GM19239 (cell line): Measurements from ENCODE around the gene ALDH3B1.

Experiments
- DNase-seq: peaks from one replicate; pipeline ENCODE4 v3.0.0; 2011; ENCODE audit warnings: low spot score; ENCODE audit not compliant: insufficient read length
- FAIRE-seq: peaks from 2 replicates; lab custom pipeline; 2011; peaks lifted over from hg19 to GRCh38; lab: Jason Lieb, UNC

The ALDH3B1 gene

DNA sequence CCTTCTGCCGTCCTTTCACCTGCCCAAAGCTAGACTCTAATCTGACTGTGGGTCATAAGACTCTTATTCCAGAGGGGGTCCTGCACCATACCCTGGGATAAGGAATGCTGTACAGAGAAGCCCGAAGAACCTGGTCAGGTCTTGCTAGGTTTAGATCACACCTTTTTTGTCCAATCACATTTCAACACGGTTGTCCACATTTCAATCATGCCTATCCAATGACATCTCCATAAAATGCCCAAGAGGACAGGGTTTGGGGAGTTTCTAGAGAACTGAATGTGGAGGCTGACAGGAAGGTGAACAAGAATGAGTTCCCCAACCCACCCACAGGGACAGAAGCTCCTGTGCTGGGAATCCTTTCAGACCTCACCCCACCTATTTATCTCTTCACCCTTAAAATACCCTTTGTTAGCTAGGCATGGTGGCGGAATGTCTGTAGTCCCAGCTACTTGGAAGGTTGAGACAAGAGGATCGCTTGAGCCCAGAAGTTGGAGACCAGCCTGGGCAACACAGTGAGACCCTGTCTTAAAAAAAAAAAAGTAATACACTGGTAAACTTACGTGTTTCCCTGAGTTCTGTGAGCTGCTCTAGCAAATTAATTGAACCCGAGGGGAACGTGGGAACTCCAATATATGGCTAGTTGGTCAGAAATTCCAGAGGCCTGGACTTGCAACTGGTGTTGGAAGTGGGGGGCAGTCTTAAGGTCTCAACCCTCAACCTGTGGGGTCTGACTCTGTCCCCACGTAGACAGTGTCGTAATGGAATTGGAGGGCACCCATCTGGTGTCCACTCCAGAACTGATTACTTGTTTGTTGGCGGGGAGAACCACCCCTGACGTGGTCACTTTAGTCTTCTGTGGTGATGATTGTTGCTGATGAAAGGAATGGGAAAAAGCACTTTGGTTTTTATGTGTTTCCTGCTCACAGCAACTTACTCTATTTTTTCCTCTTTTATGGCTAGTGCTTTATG, 46.5 kb downstream of the ALDH3B1 start:
- no peak for FAIRE-seq
- DNase-seq, result no peak

DNA sequence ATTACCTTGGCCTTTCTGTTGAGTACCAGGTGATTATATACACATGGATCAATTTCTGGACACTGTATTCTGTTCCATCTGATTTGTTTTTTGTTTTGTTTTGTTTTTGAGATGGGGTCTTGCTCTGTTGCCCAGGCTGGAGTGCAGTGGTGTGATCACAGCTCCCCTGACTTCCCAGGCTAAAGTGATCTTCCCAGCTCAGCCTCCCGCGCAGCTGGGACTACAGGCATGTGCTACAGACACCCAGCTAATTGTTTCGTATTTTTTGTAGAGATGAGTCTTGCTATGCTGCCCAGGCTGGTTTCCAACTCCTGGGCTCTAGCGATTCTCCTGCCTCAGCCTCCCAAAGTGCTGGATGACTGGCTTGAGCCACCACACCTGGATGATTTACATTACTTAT, 47.7 kb downstream of the ALDH3B1 start:
- DNase-seq, result no peak
- FAIRE-seq, result no peak

DNA sequence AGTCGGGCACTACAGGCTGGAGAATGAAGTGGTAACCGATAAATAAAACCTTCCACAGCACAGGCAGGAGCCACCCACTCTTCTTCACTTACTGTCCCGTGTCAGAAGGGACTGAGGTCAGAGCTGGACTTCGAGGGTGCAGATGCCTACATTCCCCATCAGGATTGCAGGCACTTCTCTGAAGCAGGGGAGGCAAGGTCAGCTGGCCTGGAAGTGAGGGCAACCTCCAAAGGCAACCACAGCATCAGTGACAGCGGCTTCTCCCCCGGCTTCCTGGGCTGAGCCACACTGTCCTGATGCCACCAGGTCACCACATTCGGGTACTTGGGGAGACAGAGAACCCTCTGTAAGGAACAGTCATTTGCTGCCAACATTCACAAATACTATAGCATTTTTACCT, 51.4 kb downstream of the ALDH3B1 start:
- DNase-seq (no peak), FAIRE-seq (no peak)

GRCh38 chr11:68064926-68065325, 54.8 kb downstream of the ALDH3B1 start:
- FAIRE-seq, result no peak
- DNase-seq, result no peak

DNA sequence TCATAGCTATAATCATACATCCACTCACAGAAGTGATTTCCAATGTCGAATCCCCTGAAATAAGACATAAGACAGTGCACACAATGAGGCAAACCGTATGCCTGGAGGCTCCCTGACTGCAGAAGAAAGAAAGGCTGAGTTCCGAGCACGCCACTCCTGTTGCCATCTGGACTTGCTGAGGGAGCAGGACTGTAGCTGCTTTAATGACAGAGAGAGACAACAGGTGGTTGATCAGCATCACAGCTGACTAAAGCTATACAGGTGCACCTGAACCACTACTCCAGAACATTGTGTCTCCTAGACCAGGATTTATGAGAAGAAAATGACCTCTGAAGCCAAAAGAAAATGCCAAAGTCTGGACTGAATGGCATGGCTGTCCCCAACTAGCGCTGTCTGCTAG, 55.7 kb downstream of the ALDH3B1 start:
- no peak for FAIRE-seq

DNA sequence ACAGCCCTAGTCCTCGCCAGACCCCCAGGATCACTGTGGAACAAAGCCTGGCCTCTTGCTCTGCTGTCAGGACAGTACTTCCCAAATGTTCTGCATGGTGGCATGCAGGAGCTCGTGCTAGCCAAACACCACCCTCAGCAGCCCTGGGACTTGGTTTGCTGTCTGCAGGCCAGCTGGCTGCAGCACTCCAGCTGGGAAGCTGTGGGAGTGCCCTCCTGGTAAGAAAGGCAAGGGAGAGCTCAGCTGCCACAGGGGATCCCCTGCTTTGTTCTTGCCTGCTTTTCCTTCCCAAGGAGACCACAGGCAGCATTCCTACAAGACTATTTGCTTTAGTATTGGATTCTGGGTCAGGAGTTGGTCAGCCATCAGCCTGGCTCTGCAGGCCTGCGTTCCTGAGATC, 56.6 kb downstream of the ALDH3B1 start:
- DNase-seq (no peak), FAIRE-seq (no peak)

More for the DNA sequence above, 55.7 kb downstream of the ALDH3B1 start:
- DNase-seq, result no peak

- DNase-seq (no peak), FAIRE-seq (no peak)
Measured at GRCh38 chr11:68067991-68068390, 57.9 kb downstream of the ALDH3B1 start.

DNA sequence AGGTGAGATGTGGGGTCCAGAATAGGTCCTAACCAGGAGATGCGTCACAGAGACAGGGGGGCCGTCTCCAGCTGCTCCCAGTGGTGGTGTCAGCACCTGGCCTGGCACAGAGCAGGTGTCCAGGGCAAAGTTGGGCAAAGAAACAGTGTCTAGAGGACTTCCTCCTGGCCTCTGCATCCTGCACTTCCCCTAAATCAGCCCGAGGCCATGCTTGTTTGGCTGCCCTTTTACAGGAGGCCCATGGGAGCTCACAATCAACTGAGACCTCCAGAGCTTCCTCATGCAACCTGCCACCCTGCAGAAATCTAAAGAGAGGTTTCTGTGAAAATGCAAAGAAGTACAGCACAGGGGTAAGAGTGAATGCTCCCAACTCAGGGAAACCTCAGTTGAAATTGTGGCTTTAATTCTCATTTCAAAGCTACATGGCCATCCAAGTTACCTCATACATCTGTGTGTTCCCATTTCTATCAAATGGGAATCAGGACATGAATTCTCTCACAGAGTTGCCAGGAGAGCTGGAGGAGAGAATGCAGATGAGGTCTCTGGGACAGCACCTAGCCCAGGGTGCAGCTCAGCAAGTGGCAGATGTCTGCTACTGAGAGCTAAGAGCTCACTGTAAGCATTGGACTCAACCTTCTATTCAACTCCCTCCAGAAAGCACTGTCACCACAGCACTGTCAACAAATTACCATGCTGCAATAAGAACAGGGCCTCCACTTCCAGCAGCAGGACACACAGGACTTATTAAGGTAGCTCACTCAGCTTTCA, 61.3 kb downstream of the ALDH3B1 start:
- DNase-seq (no peak), FAIRE-seq (no peak)

DNA sequence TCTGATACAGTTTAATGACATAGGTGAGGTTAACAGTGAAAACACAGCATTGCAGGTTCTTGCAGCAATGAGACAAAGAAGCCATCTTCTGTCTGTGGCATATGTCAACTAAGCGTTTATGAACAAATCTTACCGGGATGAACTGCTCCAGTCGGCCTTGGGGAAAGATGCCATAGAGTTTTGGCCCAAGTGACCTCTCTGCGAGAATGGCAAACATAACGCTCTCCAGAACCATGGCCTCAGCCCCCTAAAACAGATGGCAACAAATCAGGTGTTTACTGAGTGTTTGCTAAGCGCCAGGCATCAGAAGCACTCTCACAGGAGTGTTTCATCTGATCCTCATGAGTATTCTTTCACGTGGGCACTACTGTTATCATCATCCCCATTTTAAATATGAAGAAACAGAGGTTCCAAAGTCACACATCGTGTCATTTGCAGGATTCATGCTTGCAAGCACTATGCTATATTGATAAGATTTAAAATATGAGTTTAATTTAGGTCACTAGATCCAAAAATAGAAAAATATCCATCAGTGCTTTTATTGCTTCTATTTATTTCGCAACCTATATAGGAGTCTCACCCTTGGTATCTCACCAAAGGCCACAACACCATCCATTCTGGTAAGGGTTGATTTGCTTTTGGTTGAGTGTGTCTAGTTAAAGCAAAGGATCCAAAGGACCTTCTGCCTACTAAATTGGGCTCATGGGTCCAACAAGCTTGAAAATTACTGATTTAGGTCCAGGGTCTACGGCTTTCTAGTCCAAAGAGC, 64.6 kb downstream of the ALDH3B1 start:
- no peak for DNase-seq
- FAIRE-seq, result no peak

GRCh38 chr11:68076371-68077042, 66.4 kb downstream of the ALDH3B1 start:
- FAIRE-seq (no peak), DNase-seq (no peak)

GRCh38 chr11:68077617-68078582, 67.8 kb downstream of the ALDH3B1 start:
- FAIRE-seq (peak; percentile 72), DNase-seq (peak; percentile 37)
